GM12878 (cell line): ENCODE results near the gene LPCAT3. TPM values are rescaled to one million over a fixed set of nuclear protein-coding genes. Genes with fewer than 3 reads are reported as not detected.

Source experiments
- BACH1 ChIP-seq: fragments of 450-650 bp; IDR thresholded peaks from 2 replicates; pipeline ENCODE4 v1.6.1; 2017; ENCODE audit warnings: mild to moderate bottlenecking, borderline replicate concordance
- CUX1 ChIP-seq: IDR thresholded peaks from 2 replicates; pipeline ENCODE4 v1.6.1; 2012; ENCODE audit warnings: improper control_type of control experiment, low read depth, low read length; ENCODE audit not compliant: insufficient replicate concordance
- EP300 ChIP-seq, 2 experiments: fragments of 150-350 bp in 1 of 2; IDR thresholded peaks; 2 replicates each; pipeline ENCODE4 v1.6.1; 2011 to 2012; ENCODE audit warnings: low read depth in 2 of 2, low read length in 2 of 2, borderline replicate concordance in 1 of 2, improper control_type of control experiment in 1 of 2, inconsistent platforms in 1 of 2; ENCODE audit not compliant: control insufficient read depth in 1 of 2
- IKZF2 ChIP-seq, 2 experiments: fragments of 450-650 bp; IDR thresholded peaks; 2 replicates each; pipeline ENCODE4 v1.6.1; 2017; ENCODE audit warnings: mild to moderate bottlenecking in 2 of 2, moderate library complexity in 2 of 2
- NKRF ChIP-seq: fragments of 450-650 bp; conservative IDR thresholded peaks from 2 replicates; pipeline ENCODE4 v1.6.1; 2017; ENCODE audit warnings: mild to moderate bottlenecking, moderate library complexity
- PAX5 ChIP-seq: IDR thresholded peaks from 2 replicates; pipeline ENCODE4 v1.6.1; 2011; ENCODE audit warnings: low read depth, low read length, borderline replicate concordance
- RAD51 ChIP-seq: fragments of 450-650 bp; IDR thresholded peaks from 2 replicates; pipeline ENCODE4 v1.6.1; 2016; ENCODE audit warnings: moderate library complexity, mild to moderate bottlenecking, inconsistent platforms
- RCOR1 ChIP-seq: conservative IDR thresholded peaks from 2 replicates; pipeline ENCODE4 v1.6.1; 2012; ENCODE audit warnings: low read depth, low read length, improper control_type of control experiment
- SMAD5 ChIP-seq: IDR thresholded peaks from 2 replicates; pipeline ENCODE4 v1.6.1; 2016; ENCODE audit warnings: antibody characterized with exemption, low read depth
- SREBF2 ChIP-seq: IDR thresholded peaks from 2 replicates; pipeline ENCODE4 v1.6.1; 2012; ENCODE audit warnings: mild to moderate bottlenecking, low read length
- USF1 ChIP-seq: IDR thresholded peaks from 2 replicates; pipeline ENCODE4 v1.6.1; 2011; ENCODE audit warnings: borderline replicate concordance, low read depth, mild to moderate bottlenecking, moderate library complexity, mixed read lengths, low read length; ENCODE audit not compliant: insufficient read depth; ENCODE audit errors: extremely low read length
- ZNF384 ChIP-seq: IDR thresholded peaks from 2 replicates; pipeline ENCODE4 v1.6.1; 2012; ENCODE audit warnings: low read depth, mild to moderate bottlenecking, low read length, improper control_type of control experiment, borderline replicate concordance
- polyA plus RNA-seq, 11 experiments: library from polyadenylated mRNA; depleted of rRNA in 4 of 11; unstranded in 6 of 11; stranded (reverse) in 5 of 11; fragments of >200 nt; fragmentation: Nextera tagmentation in 4 of 11; fragmentation: Illumina TruSeq in 1 of 11; extraction: Ambion mirVana in 4 of 11; extraction: Trizol in 1 of 11; gene quantifications; 1 replicate in 1 of 11; 2 replicates in 10 of 11; pipeline versions ENCODE4 v1.2.1 to v1.2.3, GENCODE V29; 2011 to 2016; ENCODE audit warnings: inconsistent platforms in 2 of 11, missing spikeins in 2 of 11, low read depth in 1 of 11
- total RNA-seq, 4 experiments: library from RNA; depleted of rRNA in 3 of 4; stranded (reverse); fragments of >200 nt in 3 of 4; fragmentation: Illumina TruSeq in 1 of 4; extraction: Trizol in 1 of 4; gene quantifications; 2 replicates each; pipeline versions ENCODE4 v1.2.1 to v1.2.3, GENCODE V29; 2013 to 2021
- TF ChIP-seq, protein P1 (sequence below): IDR thresholded peaks from 2 replicates; pipeline ENCODE4 v1.6.1; 2012; ENCODE audit warnings: low read depth, low read length, improper control_type of control experiment
- TF ChIP-seq, protein P2 (sequence below): fragments of 450-650 bp; IDR thresholded peaks from 2 replicates; pipeline ENCODE4 v1.6.1; 2016; ENCODE audit warnings: mild to moderate bottlenecking
- TF ChIP-seq, protein P3 (sequence below): fragments of 450-650 bp; IDR thresholded peaks from 2 replicates; pipeline ENCODE4 v1.6.1; 2018; ENCODE audit warnings: borderline replicate concordance, mild to moderate bottlenecking; ENCODE audit not compliant: partially characterized antibody

The LPCAT3 gene
- total and polyA plus RNA-seq, 10 of the 15 experiments (the other 5 are each of a cell fraction or from before 2014, with no cell fraction given): 2.6 to 48.3 (median 23.0) TPM

- TF ChIP-seq NKRF: peak; percentile 71
- no peak; a peak in 2 of 4 replicates for TF ChIP-seq IKZF2 (IDR thresholded peaks at IDR 0.05)
- TF ChIP-seq ZNF384: no peak
- TF ChIP-seq, protein P1, sequence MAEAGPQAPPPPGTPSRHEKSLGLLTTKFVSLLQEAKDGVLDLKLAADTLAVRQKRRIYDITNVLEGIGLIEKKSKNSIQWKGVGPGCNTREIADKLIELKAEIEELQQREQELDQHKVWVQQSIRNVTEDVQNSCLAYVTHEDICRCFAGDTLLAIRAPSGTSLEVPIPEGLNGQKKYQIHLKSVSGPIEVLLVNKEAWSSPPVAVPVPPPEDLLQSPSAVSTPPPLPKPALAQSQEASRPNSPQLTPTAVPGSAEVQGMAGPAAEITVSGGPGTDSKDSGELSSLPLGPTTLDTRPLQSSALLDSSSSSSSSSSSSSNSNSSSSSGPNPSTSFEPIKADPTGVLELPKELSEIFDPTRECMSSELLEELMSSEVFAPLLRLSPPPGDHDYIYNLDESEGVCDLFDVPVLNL: no peak
- peak; percentile 34 for TF ChIP-seq CUX1
- peak; percentile 91 for TF ChIP-seq RCOR1
- TF ChIP-seq PAX5: peak; percentile 96
- TF ChIP-seq, protein P2, sequence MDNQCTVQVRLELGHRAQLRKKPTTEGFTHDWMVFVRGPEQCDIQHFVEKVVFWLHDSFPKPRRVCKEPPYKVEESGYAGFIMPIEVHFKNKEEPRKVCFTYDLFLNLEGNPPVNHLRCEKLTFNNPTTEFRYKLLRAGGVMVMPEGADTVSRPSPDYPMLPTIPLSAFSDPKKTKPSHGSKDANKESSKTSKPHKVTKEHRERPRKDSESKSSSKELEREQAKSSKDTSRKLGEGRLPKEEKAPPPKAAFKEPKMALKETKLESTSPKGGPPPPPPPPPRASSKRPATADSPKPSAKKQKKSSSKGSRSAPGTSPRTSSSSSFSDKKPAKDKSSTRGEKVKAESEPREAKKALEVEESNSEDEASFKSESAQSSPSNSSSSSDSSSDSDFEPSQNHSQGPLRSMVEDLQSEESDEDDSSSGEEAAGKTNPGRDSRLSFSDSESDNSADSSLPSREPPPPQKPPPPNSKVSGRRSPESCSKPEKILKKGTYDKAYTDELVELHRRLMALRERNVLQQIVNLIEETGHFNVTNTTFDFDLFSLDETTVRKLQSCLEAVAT: peak; percentile 88
- peak; percentile 48 to 67; a peak in 3 of 4 replicates for TF ChIP-seq EP300 (IDR thresholded peaks at IDR 0.05; ENCODE audit: borderline replicate concordance in 1 of 2, control insufficient read depth in 1 of 2, low read depth in 2 of 2, low read length in 2 of 2)
- TF ChIP-seq SREBF2: no peak
- TF ChIP-seq USF1: no peak
- TF ChIP-seq BACH1: peak; percentile 100
- TF ChIP-seq RAD51: peak; percentile 53; the same call in 1 of the 2 replicates
- TF ChIP-seq, protein P3, sequence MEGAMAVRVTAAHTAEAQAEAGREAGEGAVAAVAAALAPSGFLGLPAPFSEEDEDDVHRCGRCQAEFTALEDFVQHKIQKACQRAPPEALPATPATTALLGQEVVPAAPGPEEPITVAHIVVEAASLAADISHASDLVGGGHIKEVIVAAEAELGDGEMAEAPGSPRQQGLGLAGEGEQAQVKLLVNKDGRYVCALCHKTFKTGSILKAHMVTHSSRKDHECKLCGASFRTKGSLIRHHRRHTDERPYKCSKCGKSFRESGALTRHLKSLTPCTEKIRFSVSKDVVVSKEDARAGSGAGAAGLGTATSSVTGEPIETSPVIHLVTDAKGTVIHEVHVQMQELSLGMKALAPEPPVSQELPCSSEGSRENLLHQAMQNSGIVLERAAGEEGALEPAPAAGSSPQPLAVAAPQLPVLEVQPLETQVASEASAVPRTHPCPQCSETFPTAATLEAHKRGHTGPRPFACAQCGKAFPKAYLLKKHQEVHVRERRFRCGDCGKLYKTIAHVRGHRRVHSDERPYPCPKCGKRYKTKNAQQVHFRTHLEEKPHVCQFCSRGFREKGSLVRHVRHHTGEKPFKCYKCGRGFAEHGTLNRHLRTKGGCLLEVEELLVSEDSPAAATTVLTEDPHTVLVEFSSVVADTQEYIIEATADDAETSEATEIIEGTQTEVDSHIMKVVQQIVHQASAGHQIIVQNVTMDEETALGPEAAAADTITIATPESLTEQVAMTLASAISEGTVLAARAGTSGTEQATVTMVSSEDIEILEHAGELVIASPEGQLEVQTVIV: no peak
- peak; percentile 100 for TF ChIP-seq SMAD5
These were observed 74.4 kb downstream of the LPCAT3 start, which contains the start of the genes C12orf57 and RNU7-1 (continued) for GRCh38 chr12:6943722-6944380.
